HCT116 (cell line): ENCODE measurements around the gene ZDHHC9. TPM values are rescaled to one million over a fixed set of nuclear protein-coding genes. Genes with fewer than 3 reads are reported as not detected.
A peak's percentile ranks its signal among the peaks of the same experiment; 100 is the strongest.

Experiments
- ATAC-seq: fragments of 200-7000 bp; cut with Tn5 transposase; 2 replicates; pipeline ENCODE4 v1.9.1; 2020; ENCODE audit warnings: mild to moderate bottlenecking, moderate library complexity
- BruUV-seq: library from RNA; stranded (reverse); fragments of 400-500 nt; replicated peaks from 2 replicates; lab custom pipeline; 2021; lab: Mats Ljungman, UMichigan
- CTCF ChIA-PET: fragments of 300-600 bp; sonication (Branson Sonifier 250); formaldehyde crosslinking; loops from one replicate; lab custom pipeline; 2021; ENCODE audit warnings: antibody characterized with exemption; lab: Charles Lee
- POLR2A ChIA-PET: fragments of 300-600, 350-600 bp; sonication (Branson Sonifier 250); formaldehyde crosslinking; loops from one replicate; lab custom pipeline; 2021; ENCODE audit warnings: antibody characterized with exemption; lab: Charles Lee
- RAD21 ChIA-PET, 2 experiments: fragments of 300-600 bp; sonication (Branson Sonifier 250); formaldehyde crosslinking; loops; one replicate each; lab custom pipeline; 2023; ENCODE audit warnings: low total read pairs in 2 of 2; ENCODE audit not compliant: uncharacterized antibody in 2 of 2, unreplicated experiment in 2 of 2, low non-redundant PET in 1 of 2; lab: Charles Lee
- DNase-seq: peaks from one replicate; pipeline ENCODE4 v3.0.0-alpha.2; 2010; ENCODE audit warnings: low read depth, low spot score
- H2AFZ ChIP-seq: fragments of 200-600 bp; shearing (Covaris generic), sonication (generic); 2 replicates; pipeline ENCODE4 v1.6.1; 2017; ENCODE audit warnings: low read depth, mixed run types, mixed read lengths, antibody characterized with exemption, low read length; ENCODE audit not compliant: poor library complexity, severe bottlenecking
- H3K27ac ChIP-seq: 2 replicates; pipeline ENCODE4 v1.5.1; 2012; ENCODE audit warnings: low read depth, low read length
- H3K27me3 ChIP-seq: fragments of 200-600 bp; sonication (generic); 2 replicates; pipeline ENCODE4 v1.6.1; 2016; ENCODE audit warnings: mixed run types, low read length, mixed read lengths; ENCODE audit not compliant: insufficient read depth
- H3K36me3 ChIP-seq, 2 experiments: fragments of 200-500 bp in 1 of 2; fragments of 200-600 bp in 1 of 2; sonication (Bioruptor generic) in 1 of 2; sonication (generic) in 1 of 2; 2 replicates each; pipeline versions ENCODE4 v1.5.1 to v1.6.1; 2014 to 2016; ENCODE audit warnings: low read length in 2 of 2, inconsistent platforms in 1 of 2, mixed read lengths in 1 of 2, mixed run types in 1 of 2; ENCODE audit not compliant: insufficient read depth in 2 of 2, control insufficient read depth in 1 of 2
- H3K4me1 ChIP-seq, 2 experiments: fragments of 200-600 bp in 1 of 2; sonication (generic) in 1 of 2; 2 replicates each; pipeline versions ENCODE4 v1.5.1 to v1.6.1; 2012 to 2017; ENCODE audit warnings: low read length in 2 of 2, inconsistent platforms in 1 of 2, mild to moderate bottlenecking in 1 of 2, mixed read lengths in 1 of 2, mixed run types in 1 of 2, moderate library complexity in 1 of 2; ENCODE audit not compliant: insufficient read depth in 2 of 2, control insufficient read depth in 1 of 2
- H3K4me2 ChIP-seq: fragments of 200-600 bp; sonication (generic); 2 replicates; pipeline ENCODE4 v1.6.1; 2017; ENCODE audit warnings: mixed run types, low read length, mixed read lengths
- H3K4me3 ChIP-seq, 2 experiments: fragments of 200-600 bp in 1 of 2; sonication (generic) in 1 of 2; replicated peaks in 1 of 2; 2 replicates each; pipeline ENCODE4 v1.5.1; 2011 to 2016; ENCODE audit warnings: low read length in 2 of 2, control low read depth in 1 of 2, low read depth in 1 of 2, mild to moderate bottlenecking in 1 of 2, mixed read lengths in 1 of 2, mixed run types in 1 of 2
- H3K79me2 ChIP-seq: fragments of 200-600 bp; sonication (generic); 2 replicates; pipeline ENCODE4 v1.6.1; 2017; ENCODE audit warnings: mild to moderate bottlenecking, mixed run types, low read length, moderate library complexity, mixed read lengths; ENCODE audit not compliant: insufficient read depth
- H3K9ac ChIP-seq: fragments of 200-600 bp; sonication (generic); 2 replicates; pipeline ENCODE4 v1.6.1; 2016; ENCODE audit warnings: low read length, mixed read lengths
- H3K9me2 ChIP-seq: fragments of 200-600 bp; sonication (generic), shearing (Covaris generic); 2 replicates; pipeline ENCODE4 v1.6.1; 2017; ENCODE audit warnings: mixed run types, mild to moderate bottlenecking, moderate library complexity; ENCODE audit not compliant: insufficient read depth
- H3K9me3 ChIP-seq, 2 experiments: fragments of 200-500 bp in 1 of 2; fragments of 200-600 bp in 1 of 2; sonication (Bioruptor generic) in 1 of 2; sonication (generic) in 1 of 2; 2 replicates each; pipeline ENCODE4 v1.6.1; 2014 to 2017; ENCODE audit warnings: low read length in 2 of 2, mixed read lengths in 2 of 2, inconsistent platforms in 1 of 2, low read depth in 1 of 2, mild to moderate bottlenecking in 1 of 2, mixed run types in 1 of 2, moderate library complexity in 1 of 2; ENCODE audit not compliant: control insufficient read depth in 1 of 2, insufficient read depth in 1 of 2
- H4K20me1 ChIP-seq: fragments of 200-600 bp; sonication (generic), shearing (Covaris generic); 2 replicates; pipeline ENCODE4 v1.6.1; 2017; ENCODE audit warnings: mixed run types, mild to moderate bottlenecking, moderate library complexity; ENCODE audit not compliant: insufficient read depth
- CBX3 ChIP-seq: IDR thresholded peaks from 2 replicates; pipeline ENCODE4 v1.6.1; 2012; ENCODE audit warnings: low read depth
- CEBPB ChIP-seq: IDR thresholded peaks from 2 replicates; pipeline ENCODE4 v1.6.1; 2012; ENCODE audit warnings: low read depth
- EZH2 ChIP-seq: fragments of 200-600 bp; sonication (generic); IDR thresholded peaks from 2 replicates; pipeline ENCODE4 v1.6.1; 2017; ENCODE audit warnings: antibody characterized with exemption, mixed run types
- FOSL1 ChIP-seq: IDR thresholded peaks from 2 replicates; pipeline ENCODE4 v1.6.1; 2012; ENCODE audit warnings: low read depth
- JUND ChIP-seq: IDR thresholded peaks from 2 replicates; pipeline ENCODE4 v1.6.1; 2012
- POLR2AphosphoS5 ChIP-seq: IDR thresholded peaks from 2 replicates; pipeline ENCODE4 v1.6.1; 2011; ENCODE audit warnings: mild to moderate bottlenecking, low read depth, low read length, moderate library complexity
- RAD21 ChIP-seq: IDR thresholded peaks from 2 replicates; pipeline ENCODE4 v1.6.1; 2012; ENCODE audit warnings: low read depth, mild to moderate bottlenecking
- SP1 ChIP-seq: IDR thresholded peaks from 2 replicates; pipeline ENCODE4 v1.6.1; 2012; ENCODE audit warnings: low read depth
- TCF7L2 ChIP-seq: IDR thresholded peaks from 2 replicates; pipeline ENCODE4 v1.7.0; 2011; ENCODE audit warnings: borderline replicate concordance, inconsistent platforms; ENCODE audit not compliant: insufficient read depth, insufficient read length; ENCODE audit errors: extremely low read depth
- ZFX ChIP-seq: fragments of 450-650 bp; IDR thresholded peaks from 2 replicates; pipeline ENCODE4 v1.6.1; 2017
- intact Hi-C: fragments of 100-400 bp; cut with micrococcal nuclease; formaldehyde crosslinking; loops from 2 replicates; pipeline ENCODE4 v1.10.0; 2022
- total RNA-seq: library from RNA; stranded (reverse); gene quantifications from one replicate; pipeline ENCODE4 v1.2.1, GENCODE V29; 2021; ENCODE audit not compliant: unreplicated experiment
- TF ChIP-seq, protein P1 (sequence below): IDR thresholded peaks from 2 replicates; pipeline ENCODE4 v1.6.1; 2012; ENCODE audit warnings: low read depth
- TF ChIP-seq, protein P2 (sequence below), 3 experiments: fragments of 200-600 bp in 1 of 3; sonication (generic) in 1 of 3; IDR thresholded peaks in 2 of 3; conservative IDR thresholded peaks in 1 of 3; 2 replicates each; pipeline ENCODE4 v1.5.1; 2012 to 2017; ENCODE audit warnings: low read depth in 2 of 3, low read length in 2 of 3, antibody characterized with exemption in 1 of 3, borderline replicate concordance in 1 of 3, control low read depth in 1 of 3, mild to moderate bottlenecking in 1 of 3, mixed read lengths in 1 of 3, mixed run types in 1 of 3, moderate library complexity in 1 of 3; ENCODE audit not compliant: insufficient read depth in 1 of 3
- TF ChIP-seq, protein P3 (sequence below): IDR thresholded peaks from 2 replicates; pipeline ENCODE4 v1.6.1; 2012

ZDHHC9 gene
- total RNA-seq, 1 experiment from 2014 or later = 18.9 TPM

DNA sequence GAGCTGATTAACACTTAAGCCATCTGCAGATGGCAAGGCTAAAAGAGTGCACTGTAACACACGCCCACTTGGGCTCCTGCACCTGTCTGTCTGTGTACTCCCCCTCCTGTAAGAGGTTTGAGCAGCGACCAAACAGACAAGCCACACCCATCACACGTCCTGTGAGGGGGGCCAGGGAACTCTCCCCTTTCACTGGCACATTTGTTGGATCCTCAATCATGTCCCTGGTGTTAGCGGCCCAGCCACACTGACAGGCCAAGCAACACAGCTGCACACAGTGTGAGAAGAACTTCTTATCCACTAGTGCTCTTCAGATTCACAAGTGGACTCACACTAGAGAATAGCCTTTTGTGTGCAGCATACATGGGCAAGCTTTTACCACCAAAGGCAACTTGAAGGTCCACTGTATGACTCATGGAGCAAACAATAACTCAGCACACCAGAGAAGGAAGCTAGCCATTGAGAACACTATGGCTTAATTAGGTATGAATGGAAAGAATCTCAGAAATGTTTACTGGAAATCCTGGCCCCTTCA is 33.2 kb upstream of the ZDHHC9 start:
- RAD21 ChIA-PET = no interaction called here
- Histone ChIP-seq H3K4me1 (peaks cover 4 to 12% of the 10 kb centered on the region in 2 experiments; a peak in 3 of 4 replicates), H3K79me2 (no peaks in the 10 kb centered on the region), H3K4me2 (peak overlapping the region; percentile 63), H3K9me3 (no peaks in the 10 kb centered on the region), H2AFZ (peak overlapping the region; percentile 78), H3K4me3 (no peak overlapping the region), H3K9ac (no peak overlapping the region), H3K27me3 (no peaks in the 10 kb centered on the region), H3K36me3 (no peaks in the 10 kb centered on the region), H4K20me1 (no peaks in the 10 kb centered on the region), H3K9me2 (no peaks in the 10 kb centered on the region), H3K27ac (0 out of 2 replicates have a peak overlapping the region, but pooled peaks have one; percentile 26)
- TF ChIP-seq FOSL1 (peak; percentile 24; the same call in 1 of the 2 replicates), JUND (no peak), RAD21 (no peak), CBX3 (no peak), SP1 (0 out of 2 replicates have a peak, but pooled peaks have one; percentile 16), EZH2 (no peak), POLR2AphosphoS5 (no peak)
- POLR2A ChIA-PET = no interaction called here
- no TSS peak for BruUV-seq
- intact Hi-C loops = no loop called here
- ATAC-seq (peak; percentile 73), DNase-seq (peak; percentile 12)
- CTCF ChIA-PET = no interaction called here

DNA sequence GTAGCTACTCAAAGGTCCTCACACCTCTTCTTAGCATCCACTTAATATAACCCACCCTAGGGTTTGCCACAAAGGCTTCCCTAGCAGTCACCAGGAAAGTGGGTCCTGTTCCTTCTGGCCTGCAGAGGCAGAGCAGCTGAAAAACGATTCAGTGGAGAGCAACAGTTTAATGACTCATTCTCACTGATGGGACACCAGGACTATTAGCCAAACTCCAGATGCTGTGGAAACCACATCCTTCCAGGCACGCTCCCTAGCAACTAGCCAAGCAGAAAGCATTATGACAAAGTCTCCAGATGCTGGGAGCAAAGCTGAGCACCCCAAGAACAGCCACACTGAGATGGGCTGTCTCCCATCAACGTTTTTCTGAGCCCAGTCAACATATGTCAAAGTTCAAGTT is 32.0 kb upstream of the ZDHHC9 start:
- Histone ChIP-seq H3K4me2 (no peak overlapping the region), H4K20me1 (no peaks in the 10 kb centered on the region), H3K9ac (no peak overlapping the region), H2AFZ (no peak overlapping the region), H3K4me1 (peaks cover 4 to 12% of the 10 kb centered on the region in 2 experiments; a peak in 3 of 4 replicates), H3K36me3 (no peaks in the 10 kb centered on the region), H3K4me3 (no peak overlapping the region), H3K27ac (no peak overlapping the region), H3K27me3 (no peaks in the 10 kb centered on the region), H3K79me2 (no peaks in the 10 kb centered on the region), H3K9me2 (no peaks in the 10 kb centered on the region), H3K9me3 (no peaks in the 10 kb centered on the region)
- POLR2A ChIA-PET = no interaction called here
- no peak for ATAC-seq
- BruUV-seq = no TSS peak
- intact Hi-C loops = no loop called here
- DNase-seq = no peak
- CTCF ChIA-PET = no interaction called here
- RAD21 ChIA-PET = no interaction called here
- TF ChIP-seq ZFX (no peak), CEBPB (no peak), CBX3 (no peak), POLR2AphosphoS5 (no peak), TCF7L2 (no peak), RAD21 (no peak)
- TF ChIP-seq, protein P1, sequence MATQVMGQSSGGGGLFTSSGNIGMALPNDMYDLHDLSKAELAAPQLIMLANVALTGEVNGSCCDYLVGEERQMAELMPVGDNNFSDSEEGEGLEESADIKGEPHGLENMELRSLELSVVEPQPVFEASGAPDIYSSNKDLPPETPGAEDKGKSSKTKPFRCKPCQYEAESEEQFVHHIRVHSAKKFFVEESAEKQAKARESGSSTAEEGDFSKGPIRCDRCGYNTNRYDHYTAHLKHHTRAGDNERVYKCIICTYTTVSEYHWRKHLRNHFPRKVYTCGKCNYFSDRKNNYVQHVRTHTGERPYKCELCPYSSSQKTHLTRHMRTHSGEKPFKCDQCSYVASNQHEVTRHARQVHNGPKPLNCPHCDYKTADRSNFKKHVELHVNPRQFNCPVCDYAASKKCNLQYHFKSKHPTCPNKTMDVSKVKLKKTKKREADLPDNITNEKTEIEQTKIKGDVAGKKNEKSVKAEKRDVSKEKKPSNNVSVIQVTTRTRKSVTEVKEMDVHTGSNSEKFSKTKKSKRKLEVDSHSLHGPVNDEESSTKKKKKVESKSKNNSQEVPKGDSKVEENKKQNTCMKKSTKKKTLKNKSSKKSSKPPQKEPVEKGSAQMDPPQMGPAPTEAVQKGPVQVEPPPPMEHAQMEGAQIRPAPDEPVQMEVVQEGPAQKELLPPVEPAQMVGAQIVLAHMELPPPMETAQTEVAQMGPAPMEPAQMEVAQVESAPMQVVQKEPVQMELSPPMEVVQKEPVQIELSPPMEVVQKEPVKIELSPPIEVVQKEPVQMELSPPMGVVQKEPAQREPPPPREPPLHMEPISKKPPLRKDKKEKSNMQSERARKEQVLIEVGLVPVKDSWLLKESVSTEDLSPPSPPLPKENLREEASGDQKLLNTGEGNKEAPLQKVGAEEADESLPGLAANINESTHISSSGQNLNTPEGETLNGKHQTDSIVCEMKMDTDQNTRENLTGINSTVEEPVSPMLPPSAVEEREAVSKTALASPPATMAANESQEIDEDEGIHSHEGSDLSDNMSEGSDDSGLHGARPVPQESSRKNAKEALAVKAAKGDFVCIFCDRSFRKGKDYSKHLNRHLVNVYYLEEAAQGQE = no peak
- TF ChIP-seq, protein P2, sequence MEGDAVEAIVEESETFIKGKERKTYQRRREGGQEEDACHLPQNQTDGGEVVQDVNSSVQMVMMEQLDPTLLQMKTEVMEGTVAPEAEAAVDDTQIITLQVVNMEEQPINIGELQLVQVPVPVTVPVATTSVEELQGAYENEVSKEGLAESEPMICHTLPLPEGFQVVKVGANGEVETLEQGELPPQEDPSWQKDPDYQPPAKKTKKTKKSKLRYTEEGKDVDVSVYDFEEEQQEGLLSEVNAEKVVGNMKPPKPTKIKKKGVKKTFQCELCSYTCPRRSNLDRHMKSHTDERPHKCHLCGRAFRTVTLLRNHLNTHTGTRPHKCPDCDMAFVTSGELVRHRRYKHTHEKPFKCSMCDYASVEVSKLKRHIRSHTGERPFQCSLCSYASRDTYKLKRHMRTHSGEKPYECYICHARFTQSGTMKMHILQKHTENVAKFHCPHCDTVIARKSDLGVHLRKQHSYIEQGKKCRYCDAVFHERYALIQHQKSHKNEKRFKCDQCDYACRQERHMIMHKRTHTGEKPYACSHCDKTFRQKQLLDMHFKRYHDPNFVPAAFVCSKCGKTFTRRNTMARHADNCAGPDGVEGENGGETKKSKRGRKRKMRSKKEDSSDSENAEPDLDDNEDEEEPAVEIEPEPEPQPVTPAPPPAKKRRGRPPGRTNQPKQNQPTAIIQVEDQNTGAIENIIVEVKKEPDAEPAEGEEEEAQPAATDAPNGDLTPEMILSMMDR (IDR thresholded peaks at IDR 0.05 in 2 of 3, conservative IDR thresholded peaks at IDR 0.05 in 1 of 3; ENCODE audit: borderline replicate concordance in 1 of 3, insufficient read depth in 1 of 3, low read depth in 2 of 3, low read length in 2 of 3) = no peak
- TF ChIP-seq, protein P3, sequence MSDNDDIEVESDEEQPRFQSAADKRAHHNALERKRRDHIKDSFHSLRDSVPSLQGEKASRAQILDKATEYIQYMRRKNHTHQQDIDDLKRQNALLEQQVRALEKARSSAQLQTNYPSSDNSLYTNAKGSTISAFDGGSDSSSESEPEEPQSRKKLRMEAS = no peak
